Measurements from ENCODE around the gene CTIF. TPM values are rescaled to one million over a fixed set of nuclear protein-coding genes. Genes with fewer than 3 reads are reported as not detected.

The CTIF gene
- total RNA-seq, 1 experiment from 2014 or later: 8.2 TPM

DNA sequence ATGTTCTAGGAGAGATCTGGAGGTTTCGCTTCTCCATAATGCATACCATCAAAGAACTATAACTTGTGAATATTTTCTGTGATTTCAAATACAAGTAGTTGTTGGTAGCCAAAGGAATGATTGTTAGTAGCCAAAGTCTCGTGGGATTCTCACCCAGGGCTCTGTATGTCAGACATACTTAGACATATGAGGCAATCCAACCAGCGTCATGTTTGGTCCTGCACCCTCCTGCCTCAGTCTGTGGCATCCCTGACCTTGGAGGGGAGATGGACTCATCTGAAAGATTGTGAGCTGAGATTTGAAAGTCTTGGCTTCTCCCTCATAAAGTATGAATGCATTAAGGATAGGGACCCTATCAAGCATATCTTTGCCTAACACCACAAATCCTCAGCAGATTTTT is 81.2 kb downstream of the CTIF start:
- no peak for DNase-seq (ENCODE audit: low read depth)

- peak; percentile 61 for DNase-seq (ENCODE audit: low read depth)
These were observed 82.4 kb downstream of the CTIF start for GRCh38 chr18:48621240-48621639.

GRCh38 chr18:48621815-48622555 is 83.2 kb downstream of the CTIF start:
- no peak for DNase-seq (ENCODE audit: low read depth)

DNA sequence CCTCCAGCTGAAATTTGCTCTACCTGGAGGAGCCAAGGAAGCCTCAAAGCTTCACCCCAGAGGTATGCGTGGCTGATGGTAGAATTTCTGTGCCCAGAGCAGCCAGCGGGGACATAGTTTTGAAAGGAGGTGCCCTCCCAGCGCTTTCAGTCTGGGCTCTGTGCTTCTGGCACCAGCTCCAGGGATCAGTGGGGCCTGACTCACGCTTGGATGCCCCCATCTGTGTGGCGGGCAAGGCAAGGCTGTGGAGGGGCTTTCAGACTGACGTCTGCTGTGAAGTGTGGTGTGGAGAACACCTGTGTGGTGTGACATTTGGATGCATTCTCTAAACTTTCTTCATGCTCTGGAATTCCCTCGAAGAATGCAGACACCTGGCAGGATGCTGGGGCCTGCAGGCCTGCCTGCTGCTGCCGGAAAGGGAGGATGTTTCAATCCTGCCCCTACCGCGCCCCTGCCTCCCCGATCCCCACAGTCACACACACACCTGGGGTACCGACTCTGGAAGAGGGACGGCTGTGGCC is 84.1 kb downstream of the CTIF start:
- peak; percentile 57 for DNase-seq (ENCODE audit: low read depth)

- peak; percentile 46 for DNase-seq (ENCODE audit: low read depth)
These were observed 84.8 kb downstream of the CTIF start for GRCh38 chr18:48623468-48624235.

- no peak for DNase-seq (ENCODE audit: low read depth)
These were observed 86.0 kb downstream of the CTIF start for GRCh38 chr18:48624856-48625255.

- DNase-seq (ENCODE audit: low read depth): peak; percentile 59
These were observed 88.4 kb downstream of the CTIF start for GRCh38 chr18:48627216-48627615.

DNA sequence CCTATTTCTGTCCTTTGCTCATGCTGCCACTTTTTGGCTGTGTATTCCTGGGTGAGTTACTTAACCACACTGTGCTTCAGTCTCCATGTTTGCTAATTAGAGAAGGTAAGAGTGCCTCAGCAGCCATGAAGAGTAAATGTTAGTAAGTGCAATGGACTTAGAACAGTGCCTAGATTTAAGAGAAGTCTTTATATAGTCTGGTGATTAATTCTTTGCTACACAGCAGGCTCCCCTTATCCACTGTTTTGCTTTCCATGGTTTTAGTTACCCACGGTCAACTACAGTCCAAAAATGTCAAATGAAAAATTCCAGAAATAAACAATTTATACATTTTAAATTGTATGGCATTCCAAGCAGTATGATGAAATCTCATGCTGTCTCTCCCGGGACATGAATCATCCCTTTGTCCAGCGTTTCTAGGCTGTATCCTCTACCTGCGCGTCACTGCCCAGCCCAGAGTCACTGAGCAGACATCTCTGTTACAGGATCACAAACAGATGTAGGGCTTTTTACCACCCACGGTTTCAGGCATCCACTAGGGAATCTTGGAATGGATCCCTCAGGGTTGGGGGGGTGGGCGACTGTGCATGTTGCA is 91.0 kb downstream of the CTIF start:
- peak; percentile 82 for DNase-seq (ENCODE audit: low read depth)

DNA sequence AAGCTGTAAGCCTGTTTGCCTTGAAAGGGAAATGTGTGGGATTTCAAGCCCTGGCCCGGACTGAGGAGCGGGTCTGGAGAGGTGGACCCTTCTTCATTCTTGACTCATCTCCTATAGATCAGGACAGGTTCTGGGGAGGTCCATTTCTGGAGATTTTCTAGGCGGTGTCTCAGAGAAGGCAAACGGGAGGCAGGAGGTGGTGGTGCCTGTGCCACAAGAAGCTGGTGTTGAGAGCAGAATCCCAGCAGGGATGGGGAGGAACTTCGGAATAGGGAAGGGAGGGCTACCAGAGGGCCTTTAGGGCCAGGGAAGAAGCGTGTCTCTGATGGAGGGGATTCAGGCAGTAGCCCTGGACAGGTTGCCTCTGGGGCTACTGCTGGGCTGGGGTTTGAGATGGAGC is 93.0 kb downstream of the CTIF start:
- no peak for DNase-seq (ENCODE audit: low read depth)

DNA sequence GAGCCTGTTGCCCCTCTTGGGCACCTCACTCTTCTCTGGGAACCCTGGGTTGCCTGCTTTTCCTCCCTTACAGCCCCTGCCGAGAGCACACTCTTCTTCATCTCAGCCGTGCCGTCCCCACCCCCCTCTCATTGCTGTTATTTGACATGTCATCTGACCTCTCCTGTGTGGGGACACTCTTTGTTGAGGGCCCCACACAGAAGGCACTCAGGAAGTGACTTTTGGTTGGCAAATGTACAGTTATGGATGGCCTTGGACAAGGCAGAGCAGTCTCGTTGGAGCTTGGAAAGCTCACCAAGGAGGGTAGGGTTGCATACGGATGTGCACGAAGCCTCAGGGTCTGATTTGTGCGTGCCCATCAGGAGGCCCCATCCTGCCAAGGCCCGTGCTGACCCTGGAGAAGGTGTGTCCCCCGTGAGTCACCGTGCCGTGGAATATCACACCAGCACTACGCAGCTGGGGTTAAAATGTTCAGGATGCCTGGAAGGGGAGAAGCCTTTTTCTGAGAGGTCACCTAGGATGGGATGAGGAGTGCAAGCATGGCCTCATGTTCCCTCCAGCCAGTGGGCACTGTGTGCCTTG is 93.9 kb downstream of the CTIF start:
- no peak for DNase-seq (ENCODE audit: low read depth)

DNA sequence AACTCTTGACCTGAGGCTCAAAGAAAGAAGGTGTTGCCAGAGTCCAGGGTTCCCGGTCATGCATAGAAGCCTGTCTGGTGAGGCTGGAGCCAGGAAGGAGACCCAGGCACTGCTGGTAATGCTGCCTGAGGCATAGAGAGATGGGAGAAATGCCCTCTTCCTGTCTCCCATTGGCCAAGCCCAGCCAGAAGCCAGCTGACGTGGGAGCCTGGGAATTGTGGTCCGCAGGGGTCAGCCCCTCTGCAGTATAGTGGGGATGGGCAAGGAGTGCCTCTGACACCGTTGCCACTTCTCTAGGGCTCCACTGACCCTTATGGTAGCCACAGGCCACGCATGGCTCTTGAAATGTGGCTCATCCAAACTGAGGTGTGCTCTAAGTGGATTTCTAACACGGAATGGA is 95.7 kb downstream of the CTIF start:
- DNase-seq (ENCODE audit: low read depth): no peak

- DNase-seq (ENCODE audit: low read depth): no peak
These were observed 96.1 kb downstream of the CTIF start for GRCh38 chr18:48634975-48635374.

- DNase-seq (ENCODE audit: low read depth): no peak
These were observed 97.0 kb downstream of the CTIF start for GRCh38 chr18:48635806-48636205.

DNA sequence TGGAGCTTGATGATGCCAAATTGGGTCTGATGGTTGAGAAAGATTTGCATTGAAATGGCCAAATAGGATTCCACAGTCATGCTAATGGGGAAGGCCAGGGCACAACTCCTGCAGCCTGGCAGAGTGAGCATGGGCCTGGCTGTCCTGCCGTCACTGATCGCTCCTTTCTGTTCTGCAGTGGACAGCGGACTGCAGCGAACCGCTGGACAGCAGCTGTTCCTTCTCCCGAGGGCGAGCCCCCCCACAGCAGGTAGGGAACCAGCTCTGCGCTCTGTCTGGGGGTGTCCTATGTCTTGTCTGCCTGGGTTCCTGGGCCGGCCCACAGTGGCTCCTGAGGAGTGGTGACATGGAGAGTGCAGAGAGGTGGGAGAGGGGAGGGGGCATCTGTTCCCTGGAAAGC is 97.6 kb downstream of the CTIF start:
- no peak for DNase-seq (ENCODE audit: low read depth)

GRCh38 chr18:48637081-48637990 is 98.5 kb downstream of the CTIF start:
- DNase-seq (ENCODE audit: low read depth): no peak

DNA sequence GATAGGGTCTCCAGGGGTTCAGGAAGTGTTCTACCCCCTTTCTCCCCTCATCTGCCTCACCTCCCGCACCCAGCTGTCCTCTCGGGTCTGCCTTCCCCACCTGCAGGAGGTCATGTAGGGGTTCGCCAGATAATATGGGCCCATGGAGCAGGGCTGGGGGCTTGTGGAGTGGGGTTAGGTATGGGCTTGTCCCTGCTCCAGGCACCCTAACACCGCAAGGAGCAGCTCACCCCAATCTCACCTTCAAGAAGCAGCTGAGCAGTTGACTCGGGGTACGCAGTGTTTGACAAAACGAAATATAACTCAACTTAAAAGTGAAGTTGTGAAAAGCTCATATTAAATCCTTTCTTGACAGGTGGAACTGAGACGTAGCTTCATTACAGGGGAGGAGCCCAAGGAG is 99.6 kb downstream of the CTIF start:
- no peak for DNase-seq (ENCODE audit: low read depth)

GRCh38 chr18:48638896-48639771 is 100.3 kb downstream of the CTIF start:
- DNase-seq (ENCODE audit: low read depth): no peak

DNA sequence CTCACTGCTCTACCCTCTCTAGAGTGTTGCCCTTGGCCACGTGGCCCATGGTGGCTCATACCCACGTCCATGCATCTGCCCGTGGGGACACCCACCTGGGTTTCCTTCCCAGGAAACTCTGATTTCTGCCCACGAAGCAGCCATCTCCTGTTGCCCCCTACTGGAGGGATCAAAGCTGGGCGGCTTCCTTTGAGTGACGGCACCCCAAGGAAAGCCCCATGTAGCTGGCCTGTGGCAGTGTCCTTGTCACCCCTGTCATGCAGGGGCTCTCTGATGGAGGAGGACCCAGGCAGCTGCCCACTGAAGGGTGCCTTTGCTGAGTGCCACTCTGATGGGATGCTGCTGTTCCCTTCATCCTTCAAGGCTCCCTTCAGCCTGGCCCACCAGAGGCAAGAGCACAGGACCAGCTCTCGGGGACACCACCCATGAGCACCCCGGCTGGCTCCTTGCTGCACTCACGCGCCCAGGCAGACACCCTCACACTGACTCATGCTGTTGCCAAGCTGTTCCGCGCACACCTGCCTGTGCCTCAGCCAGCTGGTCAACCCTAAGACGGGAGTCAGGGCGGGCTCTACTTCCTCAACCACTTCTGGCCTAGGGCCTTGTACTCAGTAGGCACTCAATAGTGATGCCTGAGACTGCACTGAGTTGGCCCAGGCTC is 101.1 kb downstream of the CTIF start:
- DNase-seq (ENCODE audit: low read depth): no peak

DNA sequence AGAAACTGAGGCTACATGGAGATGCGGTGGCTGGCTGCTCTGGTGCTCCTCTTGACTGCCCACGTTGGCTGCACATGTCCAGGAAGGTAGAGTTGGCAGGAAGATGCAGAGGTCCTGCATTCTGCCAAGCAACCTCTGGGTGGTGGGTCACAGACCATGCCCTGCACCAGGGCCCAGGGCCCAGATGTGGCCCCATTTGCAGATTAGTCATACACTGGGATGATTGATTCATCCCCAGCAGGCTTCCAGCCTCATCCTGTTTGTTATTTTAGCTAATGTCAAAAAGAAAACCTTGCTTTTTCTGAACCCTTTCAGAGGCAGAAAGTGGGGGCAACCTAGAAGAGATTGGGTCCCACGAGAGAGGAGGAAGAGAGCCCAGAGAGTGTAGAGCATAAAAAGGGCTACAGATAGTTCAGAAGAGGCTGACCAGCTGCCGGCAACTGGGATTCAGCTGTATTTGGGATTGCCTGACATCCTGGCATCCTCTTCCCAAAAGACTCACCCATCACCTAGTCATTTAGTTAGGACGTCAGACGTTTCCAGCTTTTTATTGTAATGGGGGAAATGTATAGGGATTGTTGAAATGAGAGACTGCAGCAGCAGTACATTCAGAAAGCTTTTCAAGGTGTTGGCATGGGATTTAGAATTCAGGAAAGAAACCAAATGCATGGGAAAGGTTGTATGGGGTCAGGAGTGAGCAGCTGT is 101.9 kb downstream of the CTIF start:
- peak; percentile 41 for DNase-seq (ENCODE audit: low read depth)
